IPS DF 19.7 (cell line): ENCODE measurements around the gene CCDC170.
"Not testable (repeated sequence)": the region's sequence is repeated elsewhere in the genome, so short reads cannot be mapped to it uniquely, and the experiment has no call there.

Source experiments
- DNase-seq: peaks from one replicate; pipeline ENCODE4 v3.0.0-alpha.2; 2013; ENCODE audit warnings: low read depth, low spot score

Gene CCDC170

DNA sequence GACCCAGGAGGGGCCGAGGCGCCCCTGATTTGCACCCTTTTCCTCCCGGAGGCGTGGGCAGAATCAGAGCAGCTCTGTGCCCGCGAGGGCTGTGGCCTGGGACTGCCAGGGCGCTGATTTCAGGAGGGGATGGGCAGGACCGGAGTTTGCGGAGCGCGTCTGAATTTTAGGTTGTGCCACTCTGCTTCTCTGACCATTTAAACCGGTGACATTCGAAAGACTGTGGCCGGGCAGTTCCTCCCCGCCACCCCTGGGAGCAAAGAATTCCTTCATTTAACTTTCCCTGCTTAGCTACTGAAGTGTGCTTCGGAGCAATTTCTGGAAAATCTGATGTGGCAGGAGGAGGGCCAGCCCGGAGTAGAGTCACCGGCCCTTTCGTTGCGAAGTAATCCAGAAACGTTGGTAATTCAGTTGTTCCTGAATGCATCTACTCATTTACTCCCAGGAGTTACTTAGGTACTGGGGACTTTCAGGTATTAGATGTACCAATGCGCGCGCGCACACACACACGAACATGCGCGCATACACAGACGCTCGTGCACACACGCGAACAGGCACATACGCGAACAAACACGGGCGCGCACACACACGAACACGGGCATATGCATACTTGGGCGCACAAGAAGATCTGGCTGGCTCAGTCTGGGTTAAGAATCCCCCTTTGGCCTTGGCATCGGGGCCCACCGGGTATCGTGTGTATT is 568 bp downstream of the CCDC170 start:
- no peak for DNase-seq

DNA sequence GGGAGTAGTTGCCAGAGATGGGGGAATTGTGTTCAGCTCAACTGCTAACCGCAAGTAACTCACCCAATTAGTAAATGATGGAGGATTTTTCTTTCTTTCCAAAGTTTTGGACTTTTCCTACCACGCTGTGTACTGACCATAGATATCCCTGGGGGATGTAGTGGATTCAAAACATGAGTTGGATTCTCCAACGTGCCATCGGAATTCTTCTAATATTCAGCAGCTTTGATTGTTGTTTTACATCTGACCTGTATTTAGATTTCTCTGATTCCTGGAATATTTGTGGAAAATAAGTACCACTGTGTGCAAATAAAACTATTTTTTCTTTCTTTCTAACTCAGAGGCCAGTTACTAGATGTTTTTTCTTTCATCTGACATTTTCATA is 1.1 kb downstream of the CCDC170 start:
- DNase-seq, result no peak

DNA sequence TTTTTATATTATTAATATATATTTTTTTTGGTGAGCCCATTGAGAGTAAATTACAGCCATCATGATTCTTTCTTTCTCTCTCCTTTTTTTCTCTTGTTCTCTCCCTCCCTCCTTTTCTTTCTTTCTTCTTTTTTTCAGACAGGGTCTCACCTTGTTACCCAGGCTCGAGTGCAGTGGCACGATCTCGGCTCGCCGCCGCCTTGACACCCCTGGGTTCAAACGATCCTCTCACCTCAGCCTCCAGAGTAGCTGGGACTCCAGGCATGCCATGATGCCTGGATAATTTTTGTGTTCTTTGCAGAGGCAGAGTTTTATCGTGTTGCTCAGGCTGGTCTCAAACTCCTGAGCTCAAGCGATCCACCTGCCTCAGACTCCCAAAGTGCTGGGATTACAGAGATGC is 1.6 kb downstream of the CCDC170 start:
- no peak for DNase-seq

DNA sequence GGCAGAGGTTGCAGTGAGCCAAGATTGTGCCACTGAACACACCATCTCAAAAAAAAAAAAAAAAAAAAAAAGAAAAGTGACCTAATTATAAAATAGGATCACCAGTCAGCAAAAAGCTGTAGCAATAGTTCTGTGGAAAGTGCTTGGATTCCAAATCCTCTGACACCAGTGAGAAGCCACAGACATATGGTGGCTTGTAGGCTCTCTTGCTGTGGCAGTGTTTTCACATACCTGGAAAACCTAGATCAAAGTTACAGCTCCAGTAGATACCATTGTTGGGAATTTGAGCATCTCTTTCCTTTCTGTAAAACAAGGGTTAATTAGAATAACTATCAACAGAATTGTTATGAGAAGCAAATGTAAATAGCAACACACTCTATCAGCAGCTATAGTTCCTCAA is 4.1 kb downstream of the CCDC170 start:
- DNase-seq, result no peak

DNA sequence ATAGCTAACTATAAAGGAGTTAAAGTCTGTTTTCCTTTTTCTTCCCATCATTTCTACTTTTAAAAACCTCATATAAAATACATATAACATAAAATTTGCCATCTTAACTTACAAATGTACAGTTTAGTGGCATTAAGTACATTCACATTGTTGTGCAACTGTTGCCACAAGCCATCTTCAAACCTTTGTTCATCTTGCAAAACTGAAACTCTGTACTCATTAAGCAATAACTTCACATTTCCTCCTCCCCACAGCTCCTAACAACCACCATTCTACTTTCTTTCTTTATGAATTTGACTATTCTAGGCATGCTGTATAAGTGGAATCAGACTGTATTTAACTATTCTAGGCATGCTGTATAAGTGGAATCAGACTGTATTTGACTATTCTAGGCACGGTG is 4.5 kb downstream of the CCDC170 start:
- no peak for DNase-seq

DNA sequence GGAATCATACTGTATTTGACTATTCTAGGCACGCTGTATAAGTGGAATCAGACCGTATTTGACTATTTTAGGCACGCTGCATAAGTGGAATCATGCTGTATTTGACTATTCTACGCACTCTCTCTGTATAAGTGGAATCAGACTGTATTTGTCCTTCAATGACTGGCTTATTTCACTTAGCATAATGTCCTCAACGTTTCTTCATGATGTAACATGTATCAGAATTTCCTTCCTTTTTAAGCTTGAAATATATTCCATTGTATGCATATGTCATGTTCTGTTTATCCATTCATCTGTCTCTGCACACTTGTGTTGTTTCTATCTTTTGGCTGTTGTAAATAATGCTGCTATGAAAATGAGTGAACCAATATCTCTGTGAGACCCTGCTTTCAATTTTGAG is 5.7 kb downstream of the CCDC170 start:
- no peak for DNase-seq

DNA sequence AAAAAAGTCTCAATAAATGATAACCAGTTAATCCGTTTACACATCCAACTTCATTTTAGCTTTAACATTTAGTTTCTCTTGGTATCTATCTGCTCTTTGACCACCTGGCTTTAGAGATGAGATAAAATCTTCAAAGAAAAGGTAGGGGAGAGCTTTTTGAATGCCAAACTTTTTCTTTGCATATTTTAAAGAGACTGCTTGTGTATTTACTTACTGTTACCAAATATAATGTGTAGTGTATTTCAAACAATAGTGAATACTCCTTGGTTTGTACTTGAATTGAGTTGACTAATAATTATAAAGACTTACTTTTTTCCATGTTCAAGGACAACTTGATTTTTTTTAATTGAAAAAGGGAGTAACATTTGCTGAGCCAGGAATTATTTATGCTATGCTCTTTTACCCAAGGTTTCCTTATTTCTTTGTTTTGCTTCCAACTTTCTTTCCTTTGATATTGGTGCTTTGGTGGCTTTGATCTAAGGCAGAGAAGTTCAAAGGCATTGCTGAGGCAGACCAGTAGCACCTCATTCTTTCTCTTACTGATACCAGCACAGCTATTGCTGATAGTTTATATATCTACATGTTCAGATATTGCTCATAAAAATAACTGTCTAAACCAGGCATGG is 7.8 kb downstream of the CCDC170 start:
- no peak for DNase-seq

DNA sequence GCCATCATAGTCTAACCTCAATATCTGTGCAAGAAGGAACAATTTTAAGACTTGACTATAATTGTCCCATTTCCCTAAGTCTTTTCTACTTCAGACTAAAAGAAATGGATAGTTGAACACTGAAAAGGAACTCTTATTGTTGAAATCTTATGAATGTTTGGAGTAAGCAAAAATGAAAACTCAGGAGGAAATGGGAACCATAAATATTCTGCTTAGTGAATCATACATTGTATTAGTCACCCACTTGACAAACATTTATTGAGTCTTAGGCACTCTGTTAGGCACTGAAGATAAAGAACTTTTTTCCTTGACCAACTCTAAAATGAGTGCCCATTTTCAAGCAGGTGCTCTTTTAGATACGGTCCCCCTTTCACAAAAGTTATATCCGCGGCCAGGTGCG is 8.7 kb downstream of the CCDC170 start:
- DNase-seq, result no peak

DNA sequence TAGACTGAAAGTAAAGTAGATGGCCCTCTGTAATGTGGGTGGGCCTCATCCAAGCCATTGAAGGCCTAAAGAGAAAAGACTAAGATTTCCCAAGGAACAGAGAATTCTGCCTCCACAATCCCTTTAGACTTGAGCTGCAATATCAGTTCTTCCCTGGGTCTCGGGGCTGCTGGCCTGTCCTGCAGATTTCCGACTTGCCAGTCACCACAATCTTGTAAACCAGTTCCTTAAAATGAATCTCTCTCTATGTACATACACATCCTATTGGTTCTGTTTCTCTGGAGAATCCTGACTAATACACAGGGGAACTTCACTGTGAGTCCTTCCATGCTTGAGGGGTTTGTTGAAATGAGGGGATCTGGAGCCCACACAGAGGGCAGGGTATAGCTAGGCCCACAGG is 12.9 kb downstream of the CCDC170 start:
- no peak for DNase-seq

DNA sequence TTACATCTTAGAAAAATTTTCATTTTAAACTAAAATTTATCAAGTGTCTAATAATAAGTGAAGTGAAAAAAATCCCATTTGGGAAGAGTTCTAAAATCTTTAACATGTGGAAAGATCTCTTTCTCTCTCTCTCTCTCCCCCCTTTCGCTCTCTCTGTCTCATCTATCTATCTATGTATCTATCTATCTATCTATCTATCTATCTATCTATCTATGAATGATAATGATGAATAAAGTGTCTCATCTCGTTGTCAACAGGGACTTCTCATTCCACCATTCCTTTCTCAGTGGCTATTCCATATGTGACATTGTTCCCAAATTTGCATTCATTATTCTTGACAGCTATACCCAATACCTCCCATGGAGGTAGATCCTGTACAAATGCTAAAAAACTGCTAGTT is 15.2 kb downstream of the CCDC170 start:
- no peak for DNase-seq

DNA sequence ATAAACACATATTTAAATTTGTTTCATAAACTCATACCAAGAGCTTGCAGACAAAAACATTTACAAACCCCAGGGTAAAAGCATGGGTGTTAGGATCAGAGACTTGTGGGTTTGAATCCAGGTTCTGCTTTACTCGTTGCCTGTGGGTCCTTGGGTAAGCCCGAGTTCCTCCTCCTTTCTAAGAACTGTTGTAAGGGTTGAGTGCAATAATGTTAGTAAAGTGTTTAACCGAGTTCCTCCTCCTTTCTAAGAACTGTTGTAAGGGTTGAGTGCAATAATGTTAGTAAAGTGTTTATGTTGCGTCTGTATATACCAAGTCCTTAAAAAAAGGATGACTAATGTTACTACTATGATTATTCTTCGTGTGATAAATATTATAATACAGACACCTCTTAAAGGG is 18.7 kb downstream of the CCDC170 start:
- DNase-seq, result no peak

DNA sequence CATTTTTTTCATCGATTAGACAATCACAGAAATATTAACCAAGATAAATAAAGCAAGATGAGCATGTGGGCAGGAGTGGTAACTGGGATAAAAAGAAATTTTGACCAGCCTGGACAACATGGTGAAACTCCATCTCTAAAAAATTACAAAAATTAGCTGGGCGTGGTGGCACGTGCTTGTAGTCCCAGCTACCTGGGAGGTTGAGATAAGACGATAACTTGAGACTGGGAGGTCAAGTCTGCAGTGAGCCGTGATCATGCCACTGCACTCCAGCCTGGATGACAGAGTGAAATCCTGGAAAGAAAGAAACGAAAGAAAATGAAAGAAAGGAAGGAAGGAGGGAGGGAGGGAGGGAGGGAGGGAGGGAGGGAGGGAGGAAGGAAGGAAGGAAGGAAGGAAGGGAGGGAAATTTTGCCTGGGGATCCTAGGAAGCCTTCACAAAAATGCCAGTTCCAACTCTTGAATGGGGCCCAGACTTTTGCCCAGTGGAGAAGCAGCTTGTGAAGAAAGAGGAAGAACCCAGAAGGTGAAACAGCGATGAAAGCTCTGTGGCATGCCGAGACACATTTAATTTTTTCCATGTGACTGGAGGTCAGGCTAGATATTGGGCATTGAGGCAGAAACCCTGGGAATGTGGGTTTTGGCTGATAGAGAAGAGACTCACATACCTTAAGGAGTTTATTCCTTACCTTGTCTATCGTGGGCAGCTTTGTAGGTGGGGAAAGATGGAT is 20.3 kb downstream of the CCDC170 start:
- no peak for DNase-seq

DNA sequence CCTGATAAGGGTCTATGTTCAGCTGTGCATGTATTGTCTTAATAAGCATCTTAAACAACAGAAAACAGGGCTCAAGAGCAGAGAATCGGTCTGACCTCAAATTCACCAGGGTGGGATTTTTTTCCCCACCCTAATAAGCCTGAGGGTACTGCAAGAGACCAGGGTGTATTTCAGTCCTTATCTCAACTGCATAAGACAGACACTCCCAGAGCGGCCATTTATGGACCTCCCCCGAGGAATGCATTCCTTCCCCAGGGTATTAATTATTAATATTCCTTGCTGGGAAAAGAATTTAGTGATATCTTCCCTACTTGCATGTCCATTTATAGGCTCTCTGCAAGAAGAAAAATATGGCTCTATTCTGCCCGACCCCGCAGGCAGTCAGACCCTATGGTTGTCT is 25.2 kb downstream of the CCDC170 start:
- DNase-seq, result not testable (repeated sequence)

DNA sequence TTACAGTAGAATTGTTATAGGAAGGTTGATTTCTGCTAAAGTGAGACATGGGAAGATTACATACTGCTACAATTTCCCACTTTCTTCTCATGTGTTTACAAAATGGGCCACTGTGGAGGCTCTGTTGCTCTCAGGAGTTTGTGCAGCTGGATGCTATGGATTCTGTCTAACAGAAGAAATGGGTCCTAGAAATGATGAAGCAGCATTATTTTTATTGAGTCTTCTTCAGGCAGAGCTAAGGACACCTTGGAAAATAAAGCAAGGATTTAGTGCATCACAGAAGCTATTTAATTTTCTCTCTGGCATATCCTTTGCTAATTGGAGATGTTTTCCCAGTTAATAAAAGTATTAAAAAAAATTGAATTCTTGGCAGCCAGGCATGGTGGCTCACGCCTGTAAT is 29.2 kb downstream of the CCDC170 start:
- no peak for DNase-seq

DNA sequence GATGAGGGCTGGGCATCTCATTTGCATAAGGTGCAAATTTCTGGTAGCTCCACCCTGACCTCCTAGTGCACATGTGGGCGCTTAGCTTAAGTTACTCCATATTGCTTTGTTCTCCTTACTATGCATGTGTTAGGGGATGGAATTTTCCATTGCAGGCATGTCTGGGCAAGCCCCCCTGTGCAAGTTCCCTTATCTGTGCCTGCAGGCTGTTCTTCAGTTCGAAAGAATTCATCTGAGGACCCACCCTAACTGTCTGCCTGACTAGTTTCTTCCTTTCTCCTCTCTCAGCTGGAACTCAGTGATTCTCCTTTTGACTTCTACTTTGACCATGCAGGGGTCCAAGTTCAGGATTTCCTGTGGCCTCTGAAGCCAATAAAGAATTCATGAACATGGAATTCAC is 30.2 kb downstream of the CCDC170 start:
- no peak for DNase-seq

DNA sequence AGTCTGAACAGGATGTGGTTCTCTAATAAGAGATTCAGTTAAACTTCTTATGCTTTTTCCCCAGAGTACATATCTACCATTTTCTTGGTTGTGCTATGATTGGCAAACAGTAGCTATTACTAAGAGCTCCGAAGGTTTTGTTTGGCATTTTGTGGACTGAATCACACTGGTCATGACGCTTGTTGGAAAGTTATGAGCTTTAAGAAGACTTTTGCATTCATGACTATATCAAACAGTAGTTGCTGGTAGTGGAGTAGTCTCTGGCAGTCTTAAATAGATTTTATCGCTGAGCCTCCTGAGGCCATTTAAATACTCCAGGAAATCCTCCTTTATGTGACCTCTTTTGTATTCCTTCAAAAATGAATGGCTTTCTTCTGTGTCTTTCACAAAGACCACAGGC is 40.8 kb downstream of the CCDC170 start:
- DNase-seq, result no peak

DNA sequence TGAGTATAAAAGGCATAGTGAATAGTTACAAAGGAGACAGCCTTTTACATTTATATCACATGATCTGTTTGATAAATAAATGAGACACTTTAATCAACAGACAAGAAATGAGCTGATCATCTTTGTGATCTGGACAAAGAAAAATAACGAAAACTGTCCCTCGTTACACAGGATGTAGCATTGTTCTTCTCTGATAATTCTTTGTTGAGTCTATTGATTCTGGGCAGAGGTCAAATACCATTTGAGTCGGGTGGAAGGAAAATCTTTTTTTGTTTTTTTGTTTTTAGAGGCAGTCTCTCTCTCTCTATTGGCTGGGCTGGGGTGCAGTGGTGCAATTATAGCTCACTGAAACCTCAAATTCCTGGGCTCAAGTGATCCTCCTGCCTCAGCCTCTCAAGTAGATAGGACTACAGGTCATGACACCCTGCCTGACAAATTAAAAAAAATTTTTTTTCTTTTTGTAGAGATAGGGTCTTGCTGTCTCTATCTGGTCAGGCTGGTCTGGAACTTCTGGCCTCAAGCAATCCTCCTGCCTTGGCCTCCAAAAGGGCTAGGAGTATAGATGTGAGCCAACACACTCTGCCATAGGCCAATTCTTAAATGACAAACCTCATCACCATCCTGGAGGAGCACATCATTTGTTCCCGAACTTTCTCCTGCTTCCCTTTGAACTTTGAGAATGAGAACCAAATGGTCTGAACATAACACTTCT is 41.8 kb downstream of the CCDC170 start:
- DNase-seq, result no peak

DNA sequence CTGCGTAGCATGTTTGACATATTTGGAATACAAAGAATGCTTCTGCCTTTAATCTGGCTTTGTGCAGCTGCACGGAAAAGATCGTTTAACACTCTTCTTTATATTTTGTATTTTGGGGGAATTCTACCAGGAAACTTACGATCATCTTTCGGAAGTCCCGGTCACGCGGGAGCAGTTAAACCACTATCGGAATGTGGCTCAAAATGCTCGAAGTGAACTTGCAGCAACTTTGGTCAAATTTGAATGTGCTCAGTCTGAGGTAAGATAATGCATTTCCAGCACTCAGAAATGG is 42.3 kb downstream of the CCDC170 start:
- no peak for DNase-seq

DNA sequence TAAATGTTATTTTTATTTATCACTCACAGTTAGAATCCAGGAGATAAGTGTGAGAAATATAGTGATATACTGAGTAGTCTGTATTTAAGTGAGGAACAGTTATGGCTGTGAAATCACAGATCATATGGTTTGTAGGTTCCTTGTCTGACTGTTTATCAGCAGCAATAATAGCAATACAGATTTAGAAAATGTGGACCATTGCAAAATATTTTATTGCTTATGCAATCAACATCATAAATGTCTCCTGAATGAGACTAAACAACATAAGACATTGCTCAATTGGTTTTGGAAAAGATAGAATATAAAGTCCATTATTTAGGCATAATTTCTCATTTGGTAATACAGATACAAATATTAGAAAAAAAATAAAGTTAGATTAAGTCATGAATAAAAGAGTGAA is 43.7 kb downstream of the CCDC170 start:
- DNase-seq, result no peak

DNA sequence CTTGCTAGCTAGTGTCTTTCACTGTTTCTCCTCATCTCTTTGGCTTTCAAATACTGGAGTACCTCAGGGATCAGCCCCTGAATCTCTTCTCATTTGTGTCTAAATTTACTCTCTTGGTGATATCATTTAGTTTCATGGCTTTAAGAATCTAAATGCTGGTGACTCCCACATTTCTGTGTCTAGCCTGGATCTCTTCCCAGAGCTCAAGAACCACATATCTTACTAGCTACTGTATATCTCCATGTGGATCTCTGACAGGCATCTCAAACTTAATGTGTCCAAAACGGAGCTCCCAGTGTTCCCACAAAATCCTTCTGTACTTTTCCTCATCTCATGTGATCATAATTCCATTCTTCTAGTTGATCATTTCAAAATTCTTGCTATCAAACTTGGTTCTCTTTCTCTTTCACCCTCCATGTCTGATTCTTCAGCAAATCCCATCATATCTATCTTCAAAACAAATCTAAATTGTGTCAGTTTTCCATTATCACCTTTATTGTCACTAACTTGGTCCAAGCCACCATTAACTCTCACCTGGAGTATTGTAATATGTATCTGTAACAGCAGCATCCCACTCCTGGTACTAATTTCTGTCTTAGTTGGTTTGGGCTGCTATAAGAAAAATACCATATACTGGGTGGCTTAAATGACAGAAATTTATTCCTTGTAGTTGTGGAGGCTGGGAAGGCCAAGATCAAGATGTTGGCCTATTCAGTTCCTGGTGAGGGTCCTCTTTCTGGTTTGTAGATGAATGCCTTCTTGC is 45.9 kb downstream of the CCDC170 start:
- no peak for DNase-seq

DNA sequence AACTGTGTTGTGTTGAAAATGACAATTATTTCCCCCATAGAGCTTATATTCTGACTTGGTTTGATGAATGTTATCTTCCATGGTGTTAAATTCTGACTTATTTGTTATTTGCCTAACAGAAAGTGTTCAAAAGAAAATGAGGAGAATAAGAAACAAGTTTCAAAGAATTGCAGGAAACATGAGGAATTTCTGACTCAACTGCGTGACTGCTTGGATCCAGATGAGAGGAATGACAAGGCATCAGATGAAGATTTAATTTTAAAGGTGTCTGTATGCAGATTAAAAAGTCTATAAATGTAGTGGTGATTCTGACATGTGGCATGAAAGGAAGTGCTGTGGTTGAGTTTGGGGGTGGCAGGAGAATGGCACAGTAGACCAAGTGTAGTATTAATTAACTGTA is 50.6 kb downstream of the CCDC170 start:
- no peak for DNase-seq

DNA sequence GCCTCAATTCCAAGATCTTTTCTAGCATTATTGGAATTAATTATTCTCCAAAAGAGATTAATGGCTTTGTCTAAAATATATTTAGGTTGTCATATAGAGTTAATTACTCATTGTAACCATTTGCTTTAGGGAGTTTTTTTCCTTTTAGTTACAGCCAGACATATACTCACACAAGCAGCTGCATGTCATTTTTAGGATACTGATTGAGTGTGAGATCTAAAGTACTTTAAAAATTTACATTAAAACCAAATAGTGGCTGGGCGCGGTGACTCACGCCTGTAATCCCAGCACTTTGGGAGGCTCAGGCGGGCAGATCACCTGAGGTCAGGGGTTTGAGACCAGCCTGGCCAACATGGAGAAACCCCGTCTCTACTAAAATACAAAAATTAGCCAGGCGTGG is 51.1 kb downstream of the CCDC170 start:
- not testable (repeated sequence) for DNase-seq
